CD14-positive monocyte (primary cell): Measurements from ENCODE around the gene UBE2G2. TPM values are rescaled to one million over a fixed set of nuclear protein-coding genes. Genes with fewer than 3 reads are reported as not detected.

Source experiments
- DNase-seq, 3 donors: peaks; one replicate each; pipeline ENCODE4 v3.0.0-alpha.2; 2011 to 2022
- H2AFZ ChIP-seq: 2 replicates; pipeline ENCODE4 v1.6.0; 2012; ENCODE audit warnings: mild to moderate bottlenecking, low read depth, low read length, inconsistent platforms; ENCODE audit not compliant: insufficient read depth, poor library complexity, severe bottlenecking
- H3K27ac ChIP-seq, 2 donors: 1 replicate in 1 of 2; 2 replicates in 1 of 2; pipeline ENCODE4 v1.5.1; 2012 to 2013; ENCODE audit warnings: low read length in 2 of 2, control low read depth in 1 of 2, inconsistent platforms in 1 of 2, low read depth in 1 of 2, mild to moderate bottlenecking in 1 of 2
- H3K27me3 ChIP-seq, 2 donors: one replicate each; pipeline versions ENCODE4 v1.6.0 to v1.6.1; 2011 to 2013; ENCODE audit warnings: low read length in 2 of 2; ENCODE audit not compliant: control insufficient read depth in 2 of 2, insufficient read depth in 2 of 2
- H3K36me3 ChIP-seq, 2 donors: replicated peaks in 1 of 2; 1 replicate in 1 of 2; 2 replicates in 1 of 2; pipeline versions ENCODE4 v1.5.1 to v1.6.1; 2012 to 2013; ENCODE audit warnings: low read length in 2 of 2, control low read depth in 1 of 2, inconsistent platforms in 1 of 2, mild to moderate bottlenecking in 1 of 2; ENCODE audit not compliant: insufficient read depth in 2 of 2, control insufficient read depth in 1 of 2
- H3K4me1 ChIP-seq, 2 donors: 1 replicate in 1 of 2; 2 replicates in 1 of 2; pipeline versions ENCODE4 v1.5.1 to v1.6.1; 2012 to 2013; ENCODE audit warnings: low read length in 2 of 2, control low read depth in 1 of 2, inconsistent platforms in 1 of 2, mild to moderate bottlenecking in 1 of 2, moderate library complexity in 1 of 2; ENCODE audit not compliant: insufficient read depth in 2 of 2, control insufficient read depth in 1 of 2
- H3K4me2 ChIP-seq: replicated peaks from 2 replicates; pipeline ENCODE3; 2012; ENCODE audit warnings: low read length, moderate library complexity, mild to moderate bottlenecking; ENCODE audit not compliant: poor library complexity, severe bottlenecking; ENCODE audit errors: extremely low read depth
- H3K4me3 ChIP-seq, 3 experiments: fragments of 200-600 bp in 1 of 3; sonication (generic) in 1 of 3; replicated peaks in 1 of 3; 1 replicate in 2 of 3; 2 replicates in 1 of 3; pipeline ENCODE4 v1.5.1; 2011 to 2013; ENCODE audit warnings: low read length in 3 of 3, mild to moderate bottlenecking in 3 of 3, control low read depth in 2 of 3, low read depth in 2 of 3, inconsistent platforms in 1 of 3, moderate library complexity in 1 of 3
- H3K79me2 ChIP-seq: 2 replicates; pipeline ENCODE4 v1.6.0; 2012; ENCODE audit warnings: mild to moderate bottlenecking, control low read depth, inconsistent platforms, low read length, moderate library complexity; ENCODE audit not compliant: insufficient read depth
- H3K9ac ChIP-seq: 2 replicates; pipeline ENCODE4 v1.6.0; 2017; ENCODE audit warnings: low read length, mild to moderate bottlenecking; ENCODE audit not compliant: insufficient read depth, poor library complexity, severe bottlenecking
- H3K9me3 ChIP-seq, 2 donors: replicated peaks in 1 of 2; 1 replicate in 1 of 2; 2 replicates in 1 of 2; pipeline versions ENCODE4 v1.5.1 to v1.6.1; 2012 to 2013; ENCODE audit warnings: low read length in 2 of 2, control low read depth in 1 of 2; ENCODE audit not compliant: control insufficient read depth in 1 of 2, insufficient read depth in 1 of 2
- H4K20me1 ChIP-seq: 2 replicates; pipeline ENCODE4 v1.6.0; 2012; ENCODE audit warnings: mild to moderate bottlenecking, low read length, control low read depth, moderate library complexity; ENCODE audit not compliant: insufficient read depth
- H3K27ac Mint-ChIP-seq, 7 donors: one replicate each; pipeline ENCODE4 v1.8.0; 2020; ENCODE audit warnings: mild to moderate bottlenecking in 7 of 7, mixed read lengths in 7 of 7, moderate library complexity in 6 of 7, inconsistent platforms in 2 of 7
- H3K27me3 Mint-ChIP-seq, 3 donors: one replicate each; pipeline ENCODE4 v1.8.0; 2021 to 2022; ENCODE audit warnings: low read depth in 3 of 3, mild to moderate bottlenecking in 3 of 3, mixed read lengths in 3 of 3, moderate library complexity in 3 of 3, inconsistent platforms in 1 of 3
- H3K36me3 Mint-ChIP-seq, 2 donors: one replicate each; pipeline ENCODE4 v1.8.0; 2020; ENCODE audit warnings: mixed read lengths in 2 of 2, inconsistent platforms in 1 of 2, mild to moderate bottlenecking in 1 of 2
- H3K4me1 Mint-ChIP-seq: one replicate; pipeline ENCODE4 v1.8.0; 2020; ENCODE audit warnings: mild to moderate bottlenecking, mixed read lengths
- H3K4me3 Mint-ChIP-seq, 2 donors: one replicate each; pipeline ENCODE4 v1.8.0; 2020; ENCODE audit warnings: mild to moderate bottlenecking in 2 of 2, mixed read lengths in 2 of 2, moderate library complexity in 1 of 2
- H3K9me3 Mint-ChIP-seq, 7 donors: one replicate each; pipeline ENCODE4 v1.8.0; 2020 to 2022; ENCODE audit warnings: mixed read lengths in 7 of 7, mild to moderate bottlenecking in 6 of 7, moderate library complexity in 6 of 7, inconsistent platforms in 2 of 7
- WGBS: methylation state at CpG from one replicate; pipeline ENCODE4 v1.1.5; 2013; ENCODE audit warnings: missing lambda C conversion rate; ENCODE audit not compliant: insufficient coverage; 5-methylcytosine and 5-hydroxymethylcytosine counted together
- intact Hi-C, 2 donors: fragments of 100-400 bp; cut with micrococcal nuclease; formaldehyde crosslinking; loops; one replicate each; pipeline versions ENCODE4 v1.15.0 to v1.15.1; 2023
- polyA plus RNA-seq, 3 donors: library from polyadenylated mRNA; depleted of rRNA in 1 of 3; unstranded in 2 of 3; stranded (reverse) in 1 of 3; fragments of 300-500 nt in 2 of 3; fragments of >200 nt in 1 of 3; fragmentation: Illumina TruSeq in 2 of 3; gene quantifications; 1 replicate in 2 of 3; 2 replicates in 1 of 3; pipeline ENCODE4 v1.2.3, GENCODE V29; 2012 to 2021
- TF ChIP-seq, protein P1 (sequence below): fragments of 200-600 bp; IDR thresholded peaks from one replicate; pipeline ENCODE4 v1.8.0; 2022; ENCODE audit warnings: antibody characterized with exemption, mild to moderate bottlenecking

Gene UBE2G2
- polyA plus RNA-seq, 3 donors, result 22.5 to 123 (median 31.0) TPM

DNA sequence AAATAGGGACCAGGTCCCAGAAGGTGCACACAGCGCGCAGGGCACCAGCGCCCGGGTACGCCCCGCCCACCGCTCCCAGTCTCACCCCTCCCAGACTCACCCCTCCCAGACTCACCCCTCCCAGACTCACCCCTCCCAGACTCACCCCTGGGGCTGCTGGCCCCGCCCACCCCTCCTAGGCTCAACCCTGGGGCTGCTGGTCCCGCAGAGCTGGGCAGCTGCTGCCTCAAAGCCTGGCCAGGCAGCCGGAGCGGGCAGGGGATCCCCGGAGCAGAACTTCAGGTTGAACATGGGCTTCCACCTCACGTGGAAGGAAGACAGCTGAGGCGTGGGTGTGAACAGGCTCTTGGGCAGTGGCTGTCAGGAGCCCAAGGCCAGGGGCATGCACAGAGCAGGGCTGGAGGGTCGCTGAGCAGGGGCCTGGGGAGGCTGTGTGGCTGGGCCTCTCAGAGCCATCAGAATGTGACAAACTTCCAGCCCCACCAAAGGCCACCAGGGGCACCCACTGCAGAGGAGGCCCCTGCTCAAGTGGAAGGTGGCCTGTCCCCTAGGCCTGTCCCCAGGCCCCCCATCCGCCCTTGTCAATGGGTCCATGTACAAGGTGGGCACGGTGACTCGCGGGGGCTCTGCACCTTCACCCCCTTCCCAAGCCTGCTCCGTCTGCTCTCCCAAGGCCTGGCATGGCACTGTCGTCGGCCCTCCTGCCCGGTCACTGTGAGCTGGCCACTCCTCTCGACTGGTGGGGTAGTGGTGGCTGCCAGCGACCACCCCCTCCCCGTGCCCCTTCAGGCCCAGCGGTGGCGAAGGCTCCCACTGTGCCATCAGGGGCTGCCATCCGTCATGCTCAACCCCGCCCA lies 36.6 kb upstream of the UBE2G2 start:
- H3K4me3 Mint-ChIP-seq, result no peak overlapping the region
- peaks cover 0 to 2% (median 0%) of the 10 kb centered on the region in 7 donors for H3K9me3 Mint-ChIP-seq
- Histone ChIP-seq H2AFZ (no peak overlapping the region), H3K4me1 (no peaks in the 10 kb centered on the region), H3K4me2 (no peak overlapping the region), H3K79me2 (no peaks in the 10 kb centered on the region), H3K4me3 (no peak overlapping the region), H3K9ac (no peak overlapping the region), H3K27ac (no peak overlapping the region), H3K36me3 (no peaks in the 10 kb centered on the region), H3K9me3 (no peaks in the 10 kb centered on the region), H4K20me1 (no peaks in the 10 kb centered on the region), H3K27me3 (no peaks in the 10 kb centered on the region)
- WGBS, result 82% methylated on average over 24 of the region's 30 CpGs
- H3K36me3 Mint-ChIP-seq, result no peaks in the 10 kb centered on the region
- H3K4me1 Mint-ChIP-seq, result peaks cover 4% of the 10 kb centered on the region
- intact Hi-C loops, result no loop called here
- TF ChIP-seq, protein P1, sequence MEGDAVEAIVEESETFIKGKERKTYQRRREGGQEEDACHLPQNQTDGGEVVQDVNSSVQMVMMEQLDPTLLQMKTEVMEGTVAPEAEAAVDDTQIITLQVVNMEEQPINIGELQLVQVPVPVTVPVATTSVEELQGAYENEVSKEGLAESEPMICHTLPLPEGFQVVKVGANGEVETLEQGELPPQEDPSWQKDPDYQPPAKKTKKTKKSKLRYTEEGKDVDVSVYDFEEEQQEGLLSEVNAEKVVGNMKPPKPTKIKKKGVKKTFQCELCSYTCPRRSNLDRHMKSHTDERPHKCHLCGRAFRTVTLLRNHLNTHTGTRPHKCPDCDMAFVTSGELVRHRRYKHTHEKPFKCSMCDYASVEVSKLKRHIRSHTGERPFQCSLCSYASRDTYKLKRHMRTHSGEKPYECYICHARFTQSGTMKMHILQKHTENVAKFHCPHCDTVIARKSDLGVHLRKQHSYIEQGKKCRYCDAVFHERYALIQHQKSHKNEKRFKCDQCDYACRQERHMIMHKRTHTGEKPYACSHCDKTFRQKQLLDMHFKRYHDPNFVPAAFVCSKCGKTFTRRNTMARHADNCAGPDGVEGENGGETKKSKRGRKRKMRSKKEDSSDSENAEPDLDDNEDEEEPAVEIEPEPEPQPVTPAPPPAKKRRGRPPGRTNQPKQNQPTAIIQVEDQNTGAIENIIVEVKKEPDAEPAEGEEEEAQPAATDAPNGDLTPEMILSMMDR, result no peak
- peaks cover 5 to 7% (median 7%) of the 10 kb centered on the region in 3 donors for H3K27me3 Mint-ChIP-seq
- no peak for DNase-seq
- no peak overlapping the region for H3K27ac Mint-ChIP-seq

DNA sequence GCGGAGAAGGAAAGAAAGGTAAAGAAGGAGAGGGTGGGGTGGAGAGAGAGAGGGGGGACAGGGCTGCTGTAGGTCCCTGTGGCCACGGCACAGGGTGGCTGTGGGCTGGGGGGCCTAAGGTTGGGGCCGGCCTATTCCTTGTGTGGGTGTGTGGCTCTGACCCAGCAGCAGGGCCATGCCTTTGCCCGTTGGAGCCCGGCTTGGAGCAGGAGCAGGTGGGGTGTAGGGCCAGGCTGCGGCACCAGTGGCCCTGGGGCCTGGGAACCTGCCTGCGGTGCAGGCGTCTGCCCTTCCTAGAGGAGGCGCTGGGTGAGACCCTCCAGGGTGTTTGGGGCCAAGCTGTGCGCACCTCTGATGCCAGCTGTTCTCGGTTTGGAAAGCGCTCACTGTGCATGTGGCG lies 35.9 kb upstream of the UBE2G2 start:
- Histone ChIP-seq H3K27me3 (no peaks in the 10 kb centered on the region), H3K9me3 (no peaks in the 10 kb centered on the region), H3K36me3 (no peaks in the 10 kb centered on the region), H3K27ac (no peak overlapping the region), H3K4me2 (no peak overlapping the region), H3K9ac (no peak overlapping the region), H3K4me1 (no peaks in the 10 kb centered on the region), H3K79me2 (no peaks in the 10 kb centered on the region), H3K4me3 (no peak overlapping the region), H2AFZ (no peak overlapping the region), H4K20me1 (no peaks in the 10 kb centered on the region)
- H3K27ac Mint-ChIP-seq, result no peak overlapping the region
- WGBS, result 98% methylated on average over 13 of the region's 13 CpGs
- H3K4me3 Mint-ChIP-seq, result no peak overlapping the region
- H3K4me1 Mint-ChIP-seq, result peaks cover 11% of the 10 kb centered on the region
- TF ChIP-seq, protein P1, result no peak
- no peak for DNase-seq
- H3K27me3 Mint-ChIP-seq, result peaks cover 2 to 7% (median 6%) of the 10 kb centered on the region in 3 donors
- intact Hi-C loops, result no loop called here
- H3K36me3 Mint-ChIP-seq, result no peaks in the 10 kb centered on the region
- H3K9me3 Mint-ChIP-seq, result peaks cover 0 to 2% (median 0%) of the 10 kb centered on the region in 7 donors
